Endometrial microvascular endothelial cells (primary cell): ENCODE measurements around the gene IGSF11. TPM values are rescaled to one million over a fixed set of nuclear protein-coding genes. Genes with fewer than 3 reads are reported as not detected.

Experiments used
- in situ Hi-C: cut with HindIII; loops from 2 replicates; pipeline ENCODE4 v1.10.0; 2017; ENCODE audit warnings: low sequenced_read_pairs, low pct_unique_long_range_greater_than_20kb; ENCODE audit errors: inconsistent ontology term
- total RNA-seq: library from RNA; depleted of rRNA; stranded (reverse); fragments of >200 nt; gene quantifications from one replicate; pipeline ENCODE4 v1.2.3, GENCODE V29; 2015; ENCODE audit errors: inconsistent ontology term

The IGSF11 gene
- total RNA-seq, 1 donor from 2014 or later: not detected

DNA sequence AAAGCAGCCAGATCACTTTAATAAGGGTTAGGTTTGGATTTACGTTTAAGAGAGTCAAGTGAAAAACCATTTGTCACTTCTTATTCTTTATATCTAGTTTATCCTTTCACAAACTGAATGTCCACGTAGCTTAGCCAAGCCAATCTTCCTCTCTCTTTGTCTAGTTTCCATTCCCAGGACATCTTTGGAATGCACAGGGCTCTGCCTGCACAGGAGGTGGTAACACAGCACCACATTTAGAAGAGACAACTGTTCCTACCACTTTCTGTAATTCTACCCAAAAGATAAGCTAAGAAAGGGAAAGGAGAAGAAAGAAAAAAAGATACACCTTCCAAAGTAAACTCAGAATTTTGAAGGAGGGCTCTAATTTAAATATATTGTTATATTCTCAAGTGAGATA, 67.9 kb downstream of the IGSF11 start:
- in situ Hi-C loops: no loop called here

DNA sequence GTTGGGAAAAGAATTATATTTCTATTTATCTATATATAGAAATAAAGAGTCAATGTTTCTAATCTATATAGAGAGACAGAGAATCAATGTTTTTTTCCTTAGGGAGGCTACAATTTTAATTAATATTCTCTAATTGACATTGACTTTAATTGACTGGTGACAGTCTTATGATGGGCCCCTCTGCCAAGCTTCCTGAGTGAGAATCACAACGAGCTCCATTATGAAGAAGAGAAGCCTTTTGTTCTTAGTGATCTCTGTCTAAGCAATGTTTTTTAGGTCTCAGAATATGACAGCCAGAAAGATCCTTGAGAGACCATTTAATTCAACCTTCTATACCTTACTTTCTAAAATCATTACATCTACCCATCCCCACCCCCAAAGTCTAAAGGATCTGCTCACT, 70.9 kb downstream of the IGSF11 start:
- in situ Hi-C loops: no loop called here

DNA sequence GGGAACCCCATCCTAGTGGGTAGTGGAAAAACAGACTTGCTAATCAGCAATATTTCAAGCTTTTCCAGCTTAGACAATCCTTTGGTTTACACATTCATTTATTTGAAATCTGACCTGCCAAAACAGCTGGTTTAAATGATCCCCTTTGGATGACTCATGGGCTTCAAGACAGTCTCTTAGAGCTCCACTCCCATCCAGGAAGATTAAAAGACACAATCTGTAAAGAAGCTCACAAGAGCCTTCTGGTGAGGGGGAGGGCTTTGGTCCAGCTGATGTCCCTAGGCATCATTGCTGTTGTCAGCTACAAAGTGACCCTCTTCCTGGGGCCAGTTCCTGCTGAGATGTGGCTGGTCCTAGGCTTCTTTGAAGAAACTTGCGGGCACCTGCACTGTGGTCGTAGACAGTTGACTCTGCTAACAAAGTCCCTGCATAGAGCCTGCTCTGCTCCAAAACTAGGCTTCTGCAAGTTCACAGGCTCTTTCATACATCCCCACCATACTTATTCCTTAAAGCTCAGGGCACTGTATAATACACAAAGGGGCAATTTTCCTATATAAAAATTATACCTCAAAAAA, 73.7 kb downstream of the IGSF11 start:
- in situ Hi-C loops: no loop called here

DNA sequence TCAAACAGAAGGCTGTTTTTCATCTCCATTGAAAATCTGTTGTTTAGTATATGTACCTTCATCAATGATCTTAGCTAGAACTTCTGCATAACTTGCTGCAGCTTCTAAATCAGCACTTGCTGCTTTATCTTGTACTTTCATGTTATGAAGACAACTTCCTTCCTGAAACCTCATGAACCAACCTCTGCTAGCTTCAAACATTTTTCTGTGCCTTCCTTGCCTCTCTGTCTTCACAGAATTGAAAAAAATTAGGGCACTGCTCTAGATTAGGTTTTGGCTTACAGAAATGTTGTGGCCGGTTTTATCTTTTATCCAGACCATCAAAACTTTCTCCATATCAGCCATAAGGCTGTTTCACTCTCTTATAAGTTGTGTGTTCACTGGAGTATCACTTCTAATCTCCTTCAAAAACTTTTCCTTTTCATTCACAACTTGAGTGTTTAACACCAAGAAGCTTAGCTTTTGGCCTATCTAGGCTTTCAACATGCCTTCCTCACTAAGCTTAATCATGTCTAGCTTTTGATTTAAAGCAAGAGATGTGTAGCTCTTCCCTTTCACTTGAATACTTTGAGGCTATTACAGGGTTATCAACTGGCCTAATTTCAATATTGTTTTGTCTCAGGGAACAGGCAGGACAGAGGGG, 78.6 kb downstream of the IGSF11 start:
- in situ Hi-C loops: no loop called here

DNA sequence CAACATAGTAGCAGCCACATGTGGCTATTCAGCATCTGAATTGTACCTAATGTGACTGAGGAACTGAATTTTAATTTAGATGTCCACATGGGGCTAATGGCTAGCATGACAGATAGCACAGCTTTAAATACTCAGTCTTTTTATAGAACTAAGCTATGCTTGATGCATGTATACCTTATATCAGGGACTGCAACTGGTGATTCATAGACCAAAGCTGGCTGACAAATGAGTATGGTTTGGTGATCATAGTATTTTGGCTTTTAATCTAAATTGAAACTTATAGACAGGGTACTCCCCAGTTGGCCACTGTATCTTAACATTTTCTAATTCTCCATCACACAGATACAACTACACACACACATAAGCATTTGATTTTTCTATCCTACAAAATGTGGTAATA, 83.6 kb downstream of the IGSF11 start:
- in situ Hi-C loops: no loop called here

DNA sequence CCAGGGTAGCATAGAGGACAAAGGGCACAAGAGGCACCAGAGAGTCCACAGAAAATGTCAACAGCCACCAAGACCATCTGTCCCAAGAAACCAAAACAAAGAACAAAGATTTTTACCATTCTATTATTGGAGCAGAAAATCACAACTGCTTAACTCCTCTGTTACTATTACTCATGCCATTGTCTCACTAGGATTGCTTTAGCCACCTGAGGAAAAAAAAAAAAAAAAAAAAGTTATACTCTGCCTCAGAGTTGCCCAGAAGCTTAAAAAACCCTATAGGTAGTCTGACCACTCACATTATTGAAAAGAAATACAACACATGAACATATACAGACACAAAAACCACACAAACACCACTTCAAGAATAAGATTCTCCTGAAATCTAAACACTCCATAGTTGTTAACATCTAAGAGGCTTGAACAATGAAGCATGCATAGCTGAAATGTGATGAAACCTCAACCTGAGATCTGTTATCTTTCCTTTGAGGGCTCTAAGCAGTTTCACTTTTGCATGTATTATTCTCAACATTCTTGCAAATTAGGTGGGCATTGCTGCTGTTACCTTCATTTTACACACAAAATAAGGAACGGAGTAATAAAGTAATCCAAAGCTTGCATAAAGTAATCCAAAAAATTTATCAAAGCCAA, 85.4 kb downstream of the IGSF11 start:
- in situ Hi-C loops: no loop called here

DNA sequence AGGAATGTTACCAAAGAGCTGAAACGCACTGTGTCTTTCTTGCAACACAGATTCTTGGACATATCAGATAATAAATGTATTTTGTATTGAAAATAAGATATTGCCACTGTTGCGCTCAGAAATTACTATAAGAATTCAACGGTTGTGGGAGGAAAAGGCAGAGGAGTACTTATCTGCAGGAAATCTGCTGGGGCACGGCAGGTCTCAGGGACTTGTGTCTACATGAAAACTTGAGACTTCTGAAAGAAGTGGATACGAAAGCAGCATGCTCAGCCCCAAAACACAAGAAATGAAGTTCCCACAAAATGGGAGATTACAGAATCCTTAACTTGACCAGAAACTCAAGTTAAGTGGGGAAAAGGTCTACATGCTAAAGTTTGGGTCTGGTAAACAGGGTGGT, 86.5 kb downstream of the IGSF11 start:
- in situ Hi-C loops: no loop called here

DNA sequence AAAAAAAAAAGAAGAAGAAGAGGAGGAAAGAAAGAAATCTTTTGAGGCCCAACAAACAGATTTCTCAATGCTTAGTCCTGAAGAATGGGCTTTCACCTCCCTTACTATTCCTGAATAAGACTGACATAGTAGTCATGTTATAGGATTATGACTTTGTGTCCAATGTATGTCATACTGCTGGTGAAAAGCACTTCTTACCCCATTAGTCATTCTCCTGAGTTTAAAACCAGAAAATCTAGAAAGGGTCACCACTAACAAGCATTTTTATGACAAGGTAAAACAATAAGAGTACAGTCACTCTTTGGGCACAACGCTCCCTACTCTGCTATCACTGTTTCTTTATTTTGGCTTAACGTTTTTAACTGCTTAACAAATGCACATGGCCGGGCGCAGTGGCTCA, 88.2 kb downstream of the IGSF11 start:
- in situ Hi-C loops: no loop called here

DNA sequence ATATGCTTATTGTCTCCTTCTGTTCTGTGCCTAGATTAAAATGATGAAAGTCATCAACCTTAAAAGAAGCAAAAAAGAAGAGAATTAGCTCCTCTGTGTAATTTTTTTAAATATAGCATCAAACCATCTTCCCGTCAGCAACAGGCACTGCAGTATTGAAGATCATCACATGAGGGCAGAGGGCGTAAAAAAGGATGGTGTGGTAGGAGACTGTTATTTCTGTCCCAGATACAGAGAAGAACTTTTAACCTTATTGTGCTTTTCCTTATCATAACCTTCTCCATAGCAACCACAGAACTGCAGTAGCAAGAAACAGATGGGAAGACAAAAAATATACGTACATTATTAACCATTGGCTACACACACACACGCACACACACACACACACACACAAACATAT, 88.8 kb downstream of the IGSF11 start:
- in situ Hi-C loops: no loop called here

DNA sequence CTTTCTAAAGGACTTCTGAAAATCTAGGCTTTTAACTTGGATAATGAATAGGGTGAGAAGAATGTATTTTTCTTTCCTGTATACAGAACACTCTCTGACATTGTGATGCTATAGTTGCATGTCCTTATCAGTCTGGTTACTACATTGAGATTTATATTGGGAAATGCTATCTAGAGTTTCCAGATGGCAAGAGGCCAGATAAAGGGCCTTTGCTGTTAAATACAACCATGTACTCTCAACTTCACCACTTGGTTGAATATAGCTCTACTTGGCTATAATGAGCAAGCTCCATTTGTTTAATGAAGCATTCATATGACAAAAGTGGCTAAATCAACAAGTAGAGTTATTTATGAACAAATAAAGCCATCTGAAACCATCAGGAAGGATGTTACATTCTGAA, 91.0 kb downstream of the IGSF11 start:
- in situ Hi-C loops: no loop called here

DNA sequence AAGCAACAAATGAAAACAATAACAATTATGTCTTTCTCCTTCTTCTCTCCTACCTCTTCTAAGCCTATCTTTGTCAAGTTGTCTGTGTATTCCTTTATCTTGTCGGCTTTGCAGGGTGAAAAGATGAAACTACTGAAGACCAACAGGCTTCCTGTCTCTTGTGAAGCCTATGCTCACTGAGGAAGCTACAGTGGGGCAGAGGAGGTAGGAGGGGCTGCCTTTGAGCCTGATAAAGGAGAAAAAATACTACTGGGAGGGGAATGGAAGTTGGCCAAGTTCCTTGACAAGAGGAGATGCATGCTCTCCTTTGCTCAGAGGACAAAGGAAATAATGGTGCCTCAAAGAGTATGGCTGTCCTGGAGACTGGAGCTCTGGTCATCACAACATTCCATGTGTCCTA, 92.0 kb downstream of the IGSF11 start:
- in situ Hi-C loops: no loop called here

DNA sequence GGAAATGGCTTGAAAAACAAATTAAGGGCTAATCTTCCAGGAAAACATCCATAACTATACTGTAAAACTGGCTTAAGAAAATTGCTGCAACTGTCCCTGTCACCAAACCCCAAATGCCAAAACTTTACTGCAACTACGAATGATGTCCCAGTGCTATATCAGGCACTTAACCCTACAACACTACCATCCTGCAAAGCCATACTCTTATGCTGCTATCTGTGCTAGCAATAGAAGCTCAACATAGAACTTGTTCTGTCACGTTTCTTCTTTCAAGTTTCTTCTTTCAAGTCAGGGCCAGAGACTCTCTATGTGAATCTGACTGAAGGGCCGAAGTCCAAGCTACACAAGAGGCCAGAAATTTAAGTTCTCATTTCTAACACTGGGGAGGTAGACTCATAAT, 92.5 kb downstream of the IGSF11 start:
- in situ Hi-C loops: no loop called here

DNA sequence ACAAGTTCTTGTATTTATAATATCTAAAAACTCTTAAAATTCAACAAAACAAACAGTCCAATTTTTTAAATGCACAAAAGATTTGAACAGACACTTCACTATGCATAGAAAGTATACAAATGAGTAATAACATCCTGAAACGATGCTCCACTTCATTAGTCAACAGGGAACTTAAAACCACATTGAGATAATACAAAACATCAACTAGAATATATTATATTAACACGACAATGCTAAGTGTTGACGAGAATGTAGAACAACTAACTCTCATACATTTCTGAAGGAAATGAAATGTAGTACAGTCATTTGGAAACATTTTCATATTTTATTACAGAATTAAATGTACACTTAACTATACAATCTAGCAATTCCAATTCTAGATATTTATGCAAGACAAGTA, 93.4 kb downstream of the IGSF11 start:
- in situ Hi-C loops: no loop called here

DNA sequence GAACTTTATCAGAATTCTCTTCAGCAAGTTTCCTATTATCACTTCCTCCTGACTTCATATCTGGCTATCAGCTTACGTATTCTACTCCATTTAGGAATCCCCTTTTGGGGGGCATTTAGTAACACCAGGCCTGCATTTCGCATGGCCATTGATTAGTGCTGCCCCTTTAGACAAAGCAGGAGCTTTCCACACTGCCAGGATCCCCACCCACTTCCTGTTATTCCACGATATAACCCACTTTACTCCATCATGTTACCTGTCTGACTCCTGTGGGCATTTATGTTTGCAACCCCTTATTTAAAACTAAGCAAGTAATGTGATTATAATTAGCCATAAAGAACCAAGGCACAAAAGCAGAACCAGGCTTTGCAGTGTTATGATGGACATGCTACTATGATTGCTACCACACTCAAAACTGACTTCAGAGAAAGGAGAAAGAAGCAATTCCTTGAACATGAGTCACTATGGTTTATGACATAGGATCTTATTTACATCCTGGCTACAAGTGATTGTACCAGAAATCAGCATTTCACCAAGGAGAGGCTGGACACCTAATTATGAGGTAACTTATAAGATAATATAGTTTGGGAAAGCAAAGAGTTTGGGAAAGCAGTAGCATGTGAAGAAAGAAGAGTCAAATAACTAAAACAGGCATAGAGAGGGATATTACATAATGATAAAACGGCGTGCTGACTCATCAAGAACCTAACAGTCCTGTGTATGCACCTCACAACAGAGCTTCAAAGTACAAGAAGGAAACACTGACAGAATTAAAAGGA, 96.3 kb downstream of the IGSF11 start:
- in situ Hi-C loops: no loop called here

DNA sequence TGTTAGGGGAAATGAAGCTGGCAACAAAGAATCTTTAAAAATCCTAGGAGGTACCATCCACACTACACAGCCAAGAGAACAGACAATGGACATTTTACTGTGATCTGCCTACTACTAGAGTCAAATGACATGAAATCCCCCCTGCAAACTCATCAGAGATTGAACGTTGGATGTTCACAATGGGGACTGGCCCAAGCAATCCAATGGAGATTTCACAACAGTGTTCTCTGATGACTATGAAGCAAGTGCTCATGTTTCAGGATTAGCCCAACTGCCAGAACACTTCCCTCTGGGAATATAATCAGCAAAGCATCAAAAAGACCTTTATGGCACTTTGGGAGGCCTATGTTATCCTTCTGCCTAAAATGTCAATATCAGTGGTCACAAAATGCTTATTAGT, 97.8 kb downstream of the IGSF11 start:
- in situ Hi-C loops: no loop called here

DNA sequence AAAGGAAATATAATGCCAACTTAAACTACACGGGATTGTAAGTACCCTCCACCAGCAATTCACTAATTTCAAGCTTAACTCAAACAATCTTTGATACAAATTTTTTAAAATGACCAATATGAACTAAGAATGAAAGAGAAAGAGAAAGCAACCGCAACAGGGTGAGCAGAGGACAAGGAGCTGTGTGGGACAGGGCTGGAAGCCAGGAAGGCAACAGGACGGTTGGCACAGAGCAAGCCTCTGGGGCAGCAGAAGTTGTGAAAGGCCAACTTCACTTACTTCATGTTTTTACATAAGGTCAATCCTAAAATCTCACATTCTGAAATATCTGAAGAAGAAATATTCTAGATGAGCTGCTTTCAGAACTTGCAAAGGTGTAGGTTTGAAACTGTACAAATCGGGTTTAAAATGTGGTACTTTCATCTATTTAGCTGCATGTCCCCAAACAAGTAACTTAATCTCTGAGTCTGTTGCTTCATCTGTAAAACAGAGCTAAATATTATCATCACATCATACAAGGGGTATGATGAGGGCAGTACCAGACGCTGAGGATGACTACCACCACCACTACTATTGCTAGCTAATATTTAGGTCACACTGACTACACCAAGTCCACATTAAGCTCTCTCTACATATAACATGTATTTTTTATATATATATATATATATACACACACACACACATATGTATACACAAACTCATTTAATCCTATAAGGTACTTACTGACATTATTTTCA, 101.7 kb downstream of the IGSF11 start:
- in situ Hi-C loops: no loop called here

DNA sequence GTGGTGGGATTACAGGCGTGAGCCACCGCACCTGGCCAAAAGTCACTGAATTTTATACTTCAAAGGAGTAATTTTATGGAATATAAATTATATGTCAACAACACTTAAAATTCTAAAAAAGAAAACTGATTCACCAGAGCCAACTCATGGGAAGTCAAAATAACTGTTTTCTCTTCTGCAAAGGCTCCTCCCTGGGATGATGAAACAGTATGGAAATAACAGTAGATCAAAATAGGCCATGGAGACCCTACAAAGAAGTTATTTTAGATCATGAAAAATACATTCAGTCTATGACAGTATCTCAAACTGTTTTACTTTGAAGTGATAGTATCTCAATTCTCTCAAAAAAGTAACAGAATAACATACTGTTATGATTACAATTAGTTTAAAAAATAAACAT, 102.7 kb downstream of the IGSF11 start:
- in situ Hi-C loops: no loop called here

DNA sequence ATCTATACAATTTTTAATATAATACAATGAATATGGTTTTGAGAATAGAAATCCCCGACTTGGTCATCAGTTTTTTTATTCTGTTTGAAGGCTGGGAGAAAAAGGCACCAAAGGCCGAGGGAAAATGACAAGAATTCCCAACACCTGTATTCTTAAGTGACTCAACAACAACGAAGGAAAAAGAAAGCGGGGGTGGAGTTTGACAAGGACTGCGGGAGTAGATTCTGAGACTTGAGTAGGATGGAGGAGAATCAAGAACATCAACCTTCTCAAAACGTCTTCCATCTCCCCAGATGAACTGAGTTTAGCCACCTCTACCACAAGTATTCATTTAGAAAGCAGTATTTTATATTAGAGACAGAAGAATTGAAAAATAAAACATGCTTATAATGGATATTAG, 107.2 kb downstream of the IGSF11 start:
- in situ Hi-C loops: no loop called here

DNA sequence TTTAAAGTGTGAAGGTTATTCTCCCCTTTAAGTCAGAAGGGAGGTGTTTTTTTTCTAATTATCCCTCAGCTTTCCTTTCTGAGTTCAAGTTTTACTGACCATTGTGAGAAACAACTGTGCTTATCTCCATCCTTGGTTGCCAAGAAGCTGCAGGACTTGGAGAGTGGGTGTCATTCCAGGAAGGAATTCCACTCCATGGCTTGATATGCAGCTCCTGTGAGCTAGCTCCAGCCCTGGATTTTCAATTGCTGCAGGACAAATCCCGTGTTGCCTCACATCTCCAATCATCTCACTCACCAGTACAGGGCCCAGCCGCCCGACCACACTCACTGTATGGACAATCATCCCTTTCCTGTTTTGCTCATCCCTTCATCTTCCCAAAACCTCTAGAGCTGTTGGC, 122.5 kb downstream of the IGSF11 start:
- in situ Hi-C loops: no loop called here
